KMS-11 (cell line): ENCODE results near the gene CADM4.
"Not testable (repeated sequence)": the region's sequence is repeated elsewhere in the genome, so short reads cannot be mapped to it uniquely, and the experiment has no call there.

ENCODE experiments used
- H2AFZ ChIP-seq: fragments of 200-600 bp; sonication (generic); 2 replicates; pipeline ENCODE4 v1.6.1; 2016; ENCODE audit warnings: antibody characterized with exemption, mixed run types, low read depth
- H3K27ac ChIP-seq: fragments of 200-600 bp; sonication (generic); 2 replicates; pipeline ENCODE4 v1.6.1; 2016; ENCODE audit warnings: mild to moderate bottlenecking, mixed run types
- H3K27me3 ChIP-seq: fragments of 200-600 bp; sonication (generic); 2 replicates; pipeline ENCODE4 v1.6.1; 2017; ENCODE audit warnings: mild to moderate bottlenecking, low read depth, mixed run types, moderate library complexity; ENCODE audit not compliant: insufficient read depth
- H3K36me3 ChIP-seq: fragments of 200-600 bp; sonication (generic); 2 replicates; pipeline ENCODE4 v1.6.1; 2017; ENCODE audit warnings: mild to moderate bottlenecking, mixed run types; ENCODE audit not compliant: insufficient read depth
- H3K4me1 ChIP-seq: fragments of 200-600 bp; sonication (generic); 2 replicates; pipeline ENCODE4 v1.6.1; 2016; ENCODE audit warnings: mild to moderate bottlenecking, low read depth, mixed run types; ENCODE audit not compliant: poor library complexity, severe bottlenecking
- H3K4me2 ChIP-seq: fragments of 200-600 bp; sonication (generic); 2 replicates; pipeline ENCODE4 v1.7.0; 2016; ENCODE audit warnings: mild to moderate bottlenecking, mixed run types
- H3K4me3 ChIP-seq: fragments of 200-600 bp; sonication (generic); IDR thresholded peaks from 2 replicates; pipeline ENCODE4 v1.6.1; 2017; ENCODE audit warnings: low read depth, low read length, mixed read lengths; ENCODE audit not compliant: insufficient read depth
- H3K79me2 ChIP-seq: fragments of 200-600 bp; sonication (generic); 2 replicates; pipeline ENCODE4 v1.6.1; 2016; ENCODE audit warnings: low read depth, mixed run types; ENCODE audit not compliant: insufficient read depth
- H3K9ac ChIP-seq: fragments of 200-600 bp; sonication (generic); 2 replicates; pipeline ENCODE4 v1.6.1; 2016; ENCODE audit warnings: mild to moderate bottlenecking, mixed run types
- H4K20me1 ChIP-seq: fragments of 200-600 bp; sonication (generic); 2 replicates; pipeline ENCODE4 v1.6.1; 2016; ENCODE audit warnings: mild to moderate bottlenecking, mixed run types; ENCODE audit not compliant: insufficient read depth
- TF ChIP-seq, protein P1 (sequence below): fragments of 200-600 bp; sonication (generic); conservative IDR thresholded peaks from 2 replicates; pipeline ENCODE4 v1.6.1; 2017; ENCODE audit warnings: low read depth, mild to moderate bottlenecking, antibody characterized with exemption, low read length, moderate library complexity, mixed read lengths

Gene CADM4

DNA sequence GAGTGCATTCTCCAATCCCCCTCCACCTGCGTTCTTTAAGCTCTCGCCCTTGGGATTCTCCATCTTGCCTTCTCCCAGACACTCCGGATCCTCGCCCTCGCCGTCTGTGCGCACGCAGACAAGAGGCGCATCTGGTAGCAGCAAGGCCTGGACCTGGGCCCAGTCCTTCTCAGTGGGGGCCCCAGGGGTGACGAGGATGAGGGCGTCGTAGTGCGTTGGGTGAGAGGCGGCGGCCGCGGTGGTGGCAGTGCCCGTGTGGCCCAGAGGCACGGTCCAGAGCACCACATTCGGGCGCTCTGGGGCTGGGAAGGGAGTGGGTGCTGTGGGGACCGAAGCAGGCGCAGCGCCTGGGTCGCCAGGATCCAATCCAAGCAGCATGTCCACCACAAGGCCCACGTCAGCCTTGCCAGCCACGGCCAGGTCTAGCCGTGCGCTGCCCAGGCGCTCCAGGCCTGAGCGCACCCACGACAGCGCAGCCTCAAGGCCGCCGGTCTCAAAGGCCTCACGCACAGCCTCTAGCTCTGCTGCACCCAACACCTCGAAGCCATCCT lies 46.8 kb downstream of the CADM4 start:
- H3K27me3 ChIP-seq: no peaks in the 10 kb centered on the region
- peaks cover 13% of the 10 kb centered on the region for H3K4me1 ChIP-seq
- H2AFZ ChIP-seq: no peak overlapping the region
- TF ChIP-seq, protein P1, sequence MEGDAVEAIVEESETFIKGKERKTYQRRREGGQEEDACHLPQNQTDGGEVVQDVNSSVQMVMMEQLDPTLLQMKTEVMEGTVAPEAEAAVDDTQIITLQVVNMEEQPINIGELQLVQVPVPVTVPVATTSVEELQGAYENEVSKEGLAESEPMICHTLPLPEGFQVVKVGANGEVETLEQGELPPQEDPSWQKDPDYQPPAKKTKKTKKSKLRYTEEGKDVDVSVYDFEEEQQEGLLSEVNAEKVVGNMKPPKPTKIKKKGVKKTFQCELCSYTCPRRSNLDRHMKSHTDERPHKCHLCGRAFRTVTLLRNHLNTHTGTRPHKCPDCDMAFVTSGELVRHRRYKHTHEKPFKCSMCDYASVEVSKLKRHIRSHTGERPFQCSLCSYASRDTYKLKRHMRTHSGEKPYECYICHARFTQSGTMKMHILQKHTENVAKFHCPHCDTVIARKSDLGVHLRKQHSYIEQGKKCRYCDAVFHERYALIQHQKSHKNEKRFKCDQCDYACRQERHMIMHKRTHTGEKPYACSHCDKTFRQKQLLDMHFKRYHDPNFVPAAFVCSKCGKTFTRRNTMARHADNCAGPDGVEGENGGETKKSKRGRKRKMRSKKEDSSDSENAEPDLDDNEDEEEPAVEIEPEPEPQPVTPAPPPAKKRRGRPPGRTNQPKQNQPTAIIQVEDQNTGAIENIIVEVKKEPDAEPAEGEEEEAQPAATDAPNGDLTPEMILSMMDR: no peak
- H3K4me3 ChIP-seq: no peak overlapping the region
- H3K9ac ChIP-seq: no peak overlapping the region
- peaks cover 26% of the 10 kb centered on the region for H3K79me2 ChIP-seq
- H3K4me2 ChIP-seq: no peak overlapping the region
- no peak overlapping the region for H3K27ac ChIP-seq
- no peaks in the 10 kb centered on the region for H3K36me3 ChIP-seq
- H4K20me1 ChIP-seq: no peaks in the 10 kb centered on the region

DNA sequence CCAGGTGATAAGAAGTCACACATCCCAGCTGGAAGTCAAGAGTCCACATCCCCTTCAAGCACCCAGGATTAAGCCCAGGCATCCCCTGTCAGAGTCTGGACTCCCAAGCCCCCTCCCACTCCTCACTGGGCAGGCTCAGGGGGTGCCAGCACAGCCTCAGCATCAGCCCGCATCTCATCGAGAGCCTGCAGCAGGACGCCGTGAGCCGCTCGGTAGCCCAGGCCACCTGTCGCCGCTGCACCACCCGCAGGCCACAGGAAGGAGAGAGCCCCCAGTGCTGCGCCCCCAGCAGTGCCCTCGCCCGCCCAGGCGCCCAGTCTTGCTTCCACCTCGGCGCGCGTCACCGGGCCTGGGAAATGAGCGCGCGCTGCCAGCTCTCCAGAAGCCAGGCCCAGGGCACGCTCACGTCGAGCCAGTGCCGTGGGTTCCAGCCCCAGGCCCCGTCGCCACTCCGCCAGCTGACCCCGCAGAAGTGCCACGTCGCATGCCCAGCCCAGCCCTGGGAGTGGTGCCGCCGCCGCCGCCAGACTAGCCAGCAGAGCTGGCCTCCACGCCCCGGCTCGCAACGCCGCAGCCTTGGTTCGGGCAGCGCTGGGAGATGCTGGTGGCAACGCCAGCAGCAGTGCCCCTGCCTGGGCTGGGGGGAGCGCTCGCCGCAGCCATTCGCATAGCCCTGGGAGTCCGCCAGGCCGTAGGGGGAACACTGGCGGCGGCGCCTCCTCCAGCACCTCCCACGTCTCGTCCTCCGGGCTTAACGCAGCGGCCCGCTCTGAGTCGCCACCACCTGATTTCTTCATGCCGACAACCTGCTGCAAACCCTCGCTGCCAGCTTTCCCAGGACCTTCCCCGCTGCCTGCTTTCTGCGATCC lies 47.5 kb downstream of the CADM4 start:
- Histone ChIP-seq H3K4me1 (peaks cover 10% of the 10 kb centered on the region), H3K79me2 (peaks cover 19% of the 10 kb centered on the region), H3K9ac (no peak overlapping the region), H3K4me3 (no peak overlapping the region), H3K27me3 (no peaks in the 10 kb centered on the region), H4K20me1 (no peaks in the 10 kb centered on the region), H3K4me2 (no peak overlapping the region), H3K27ac (no peak overlapping the region), H2AFZ (no peak overlapping the region), H3K36me3 (no peaks in the 10 kb centered on the region)
- TF ChIP-seq, protein P1: no peak

DNA sequence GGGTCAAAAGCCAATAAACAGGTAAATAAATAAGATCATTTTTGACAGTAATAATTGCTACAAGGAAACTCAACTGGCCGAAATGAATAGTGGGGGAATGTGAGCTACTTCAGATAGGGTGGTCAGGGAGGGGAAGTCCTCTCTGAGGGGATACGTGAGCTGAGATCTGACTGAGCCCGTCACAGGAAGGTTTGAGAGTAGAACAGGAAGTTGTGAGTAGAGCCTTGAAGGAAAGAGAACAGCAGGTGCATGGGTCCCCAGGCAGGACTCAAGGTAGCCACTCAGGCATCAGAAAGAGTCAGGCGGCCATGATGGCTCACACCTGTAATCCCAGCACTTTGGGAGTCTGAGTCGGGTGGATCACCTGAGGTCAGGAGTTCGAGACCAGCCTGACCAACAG lies 50.0 kb downstream of the CADM4 start:
- H3K4me1 ChIP-seq: peaks cover 11% of the 10 kb centered on the region
- TF ChIP-seq, protein P1: no peak
- no peak overlapping the region for H3K4me3 ChIP-seq
- H3K36me3 ChIP-seq: no peaks in the 10 kb centered on the region
- H2AFZ ChIP-seq: no peak overlapping the region
- H3K27me3 ChIP-seq: no peaks in the 10 kb centered on the region
- H3K9ac ChIP-seq: no peak overlapping the region
- H3K27ac ChIP-seq: no peak overlapping the region
- H3K79me2 ChIP-seq: peaks cover 10% of the 10 kb centered on the region; the same call in 1 of the 2 replicates
- H3K4me2 ChIP-seq: no peak overlapping the region
- H4K20me1 ChIP-seq: no peaks in the 10 kb centered on the region

DNA sequence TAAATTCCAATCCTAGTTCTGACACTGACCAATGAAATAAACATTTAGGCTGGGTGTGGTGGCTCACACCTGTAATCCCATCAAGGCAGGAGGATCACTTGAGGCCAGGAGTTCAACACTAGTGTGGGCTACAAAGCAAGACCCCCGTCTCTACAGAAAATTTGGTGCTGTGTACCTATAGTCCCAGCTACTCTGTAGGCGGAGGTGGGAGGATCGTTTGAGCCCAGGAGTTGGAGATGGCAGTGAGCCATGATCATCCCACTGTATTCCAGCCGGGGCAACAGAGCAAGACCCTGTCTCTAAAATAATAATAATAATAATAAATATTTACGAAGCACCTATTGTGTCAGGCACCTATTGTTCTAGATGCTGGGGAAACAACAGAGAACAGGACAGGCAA lies 50.4 kb downstream of the CADM4 start:
- H3K79me2 ChIP-seq: peaks cover 6% of the 10 kb centered on the region; the same call in 1 of the 2 replicates
- H3K4me3 ChIP-seq: no peak overlapping the region
- no peaks in the 10 kb centered on the region for H3K36me3 ChIP-seq
- H3K9ac ChIP-seq: no peak overlapping the region
- no peak overlapping the region for H3K4me2 ChIP-seq
- peaks cover 10% of the 10 kb centered on the region for H3K4me1 ChIP-seq
- H3K27ac ChIP-seq: no peak overlapping the region
- H4K20me1 ChIP-seq: no peaks in the 10 kb centered on the region
- TF ChIP-seq, protein P1: no peak
- H2AFZ ChIP-seq: no peak overlapping the region
- no peaks in the 10 kb centered on the region for H3K27me3 ChIP-seq

DNA sequence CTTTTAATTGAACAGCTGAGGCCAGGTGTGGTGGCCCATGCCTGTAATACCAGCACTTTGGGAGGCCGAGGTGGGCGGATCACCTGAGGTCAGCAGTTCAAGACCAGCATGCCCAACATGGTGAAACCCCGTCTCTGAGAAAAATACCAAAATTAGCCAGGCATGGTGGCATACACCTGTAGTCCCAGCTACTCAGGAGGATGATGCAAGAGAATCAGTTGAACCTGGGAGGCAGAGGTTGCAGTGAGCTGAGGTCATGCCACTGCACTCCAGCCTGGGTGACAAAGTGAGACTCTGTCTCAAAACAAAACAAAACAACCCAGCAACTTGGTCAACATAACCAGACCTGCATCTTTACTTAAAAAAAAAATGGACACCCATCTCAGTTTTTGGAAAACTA lies 52.6 kb downstream of the CADM4 start:
- not testable (repeated sequence) for H4K20me1 ChIP-seq, H3K79me2 ChIP-seq, H3K27ac ChIP-seq, H3K9ac ChIP-seq, H3K4me3 ChIP-seq, H3K27me3 ChIP-seq, H3K4me2 ChIP-seq, H3K36me3 ChIP-seq, H2AFZ ChIP-seq
- peaks cover 10% of the 10 kb centered on the region for H3K4me1 ChIP-seq
